HepG2 (cell line): ENCODE measurements around the gene NUDT17. TPM values are rescaled to one million over a fixed set of nuclear protein-coding genes. Genes with fewer than 3 reads are reported as not detected.
A peak's percentile ranks its signal among the peaks of the same experiment; 100 is the strongest.

ENCODE experiments used
- ARNT2 ChIP-seq: sonication (generic); formaldehyde crosslinking; IDR thresholded peaks from 2 replicates; pipeline ENCODE4 v1.8.0; 2022; ENCODE audit warnings: mild to moderate bottlenecking, low read depth, missing genetic modification reagents, moderate library complexity
- MAZ ChIP-seq, 2 experiments: sonication (generic) in 1 of 2; formaldehyde crosslinking in 1 of 2; IDR thresholded peaks; 2 replicates each; pipeline versions ENCODE4 v1.5.0 to v1.6.1; 2012 to 2020; ENCODE audit warnings: low read depth in 2 of 2, mild to moderate bottlenecking in 2 of 2, borderline replicate concordance in 1 of 2, improper control_type of control experiment in 1 of 2, low read length in 1 of 2, missing genetic modification reagents in 1 of 2, moderate library complexity in 1 of 2
- RBFOX2 ChIP-seq: fragments of 200-400 bp; formaldehyde crosslinking; IDR thresholded peaks from 2 replicates; pipeline ENCODE4 v1.6.1; 2017; ENCODE audit warnings: low read depth, mild to moderate bottlenecking, low read length
- RXRA ChIP-seq: sonication (generic); formaldehyde crosslinking; IDR thresholded peaks from 2 replicates; pipeline ENCODE4 v1.5.1; 2020; ENCODE audit warnings: missing genetic modification reagents
- ZFP36L1 ChIP-seq: sonication (generic); formaldehyde crosslinking; IDR thresholded peaks from 2 replicates; pipeline ENCODE4 v1.8.0; 2022; ENCODE audit warnings: mild to moderate bottlenecking, missing genetic modification reagents, moderate library complexity
- ZNF318 ChIP-seq: sonication (generic); formaldehyde crosslinking; IDR thresholded peaks from 2 replicates; pipeline ENCODE4 v1.4.0; 2020; ENCODE audit warnings: mild to moderate bottlenecking, missing genetic modification reagents
- ZNF326 ChIP-seq: sonication (generic); formaldehyde crosslinking; IDR thresholded peaks from 2 replicates; pipeline ENCODE4 v1.4.0; 2020; ENCODE audit warnings: missing genetic modification reagents, borderline replicate concordance
- ZNF549 ChIP-seq: sonication (generic); formaldehyde crosslinking; IDR thresholded peaks from 2 replicates; pipeline ENCODE4 v1.5.0; 2020; ENCODE audit warnings: missing genetic modification reagents
- ZNF552 ChIP-seq: sonication (generic); formaldehyde crosslinking; IDR thresholded peaks from 2 replicates; pipeline ENCODE4 v1.9.0; 2022; ENCODE audit warnings: missing genetic modification reagents, mild to moderate bottlenecking, borderline replicate concordance
- ZNF605 ChIP-seq: sonication (generic); formaldehyde crosslinking; IDR thresholded peaks from 2 replicates; pipeline ENCODE4 v1.8.0; 2022; ENCODE audit warnings: mild to moderate bottlenecking, missing genetic modification reagents
- ZNF710 ChIP-seq: sonication (generic); formaldehyde crosslinking; IDR thresholded peaks from 2 replicates; pipeline ENCODE4 v1.5.0; 2020; ENCODE audit warnings: mild to moderate bottlenecking, missing genetic modification reagents, borderline replicate concordance
- polyA plus RNA-seq, 8 experiments: library from polyadenylated mRNA; depleted of rRNA in 3 of 8; stranded (reverse) in 7 of 8; unstranded in 1 of 8; fragments of >200 nt; fragmentation: Illumina TruSeq in 4 of 8; extraction: Trizol in 4 of 8; gene quantifications; 2 replicates each; pipeline versions ENCODE4 v1.2.1 to v1.2.3, GENCODE V29; 2011 to 2016; ENCODE audit warnings: low read depth in 4 of 8, missing spikeins in 1 of 8, mixed read lengths in 1 of 8; ENCODE audit not compliant: insufficient read depth in 1 of 8
- total RNA-seq, 5 experiments: library from RNA; depleted of rRNA; stranded (reverse); fragments of >200 nt; fragmentation: Illumina TruSeq; extraction: Trizol; gene quantifications; 2 replicates each; pipeline ENCODE4 v1.2.3, GENCODE V29; 2016; ENCODE audit warnings: low read depth in 1 of 5
- TF ChIP-seq, protein P1 (sequence below): sonication (generic); formaldehyde crosslinking; conservative IDR thresholded peaks from 2 replicates; pipeline ENCODE4 v1.4.0; 2020; ENCODE audit warnings: missing genetic modification reagents
- TF ChIP-seq, protein P2 (sequence below): sonication (generic); formaldehyde crosslinking; IDR thresholded peaks from 2 replicates; pipeline ENCODE4 v1.5.1; 2020; ENCODE audit warnings: missing genetic modification reagents, mild to moderate bottlenecking, borderline replicate concordance

Gene NUDT17
- total and polyA plus RNA-seq, 2 of the 13 experiments (the other 11 are each of a cell fraction or from before 2014, with no cell fraction given), result 2.6 to 5.8 TPM

DNA sequence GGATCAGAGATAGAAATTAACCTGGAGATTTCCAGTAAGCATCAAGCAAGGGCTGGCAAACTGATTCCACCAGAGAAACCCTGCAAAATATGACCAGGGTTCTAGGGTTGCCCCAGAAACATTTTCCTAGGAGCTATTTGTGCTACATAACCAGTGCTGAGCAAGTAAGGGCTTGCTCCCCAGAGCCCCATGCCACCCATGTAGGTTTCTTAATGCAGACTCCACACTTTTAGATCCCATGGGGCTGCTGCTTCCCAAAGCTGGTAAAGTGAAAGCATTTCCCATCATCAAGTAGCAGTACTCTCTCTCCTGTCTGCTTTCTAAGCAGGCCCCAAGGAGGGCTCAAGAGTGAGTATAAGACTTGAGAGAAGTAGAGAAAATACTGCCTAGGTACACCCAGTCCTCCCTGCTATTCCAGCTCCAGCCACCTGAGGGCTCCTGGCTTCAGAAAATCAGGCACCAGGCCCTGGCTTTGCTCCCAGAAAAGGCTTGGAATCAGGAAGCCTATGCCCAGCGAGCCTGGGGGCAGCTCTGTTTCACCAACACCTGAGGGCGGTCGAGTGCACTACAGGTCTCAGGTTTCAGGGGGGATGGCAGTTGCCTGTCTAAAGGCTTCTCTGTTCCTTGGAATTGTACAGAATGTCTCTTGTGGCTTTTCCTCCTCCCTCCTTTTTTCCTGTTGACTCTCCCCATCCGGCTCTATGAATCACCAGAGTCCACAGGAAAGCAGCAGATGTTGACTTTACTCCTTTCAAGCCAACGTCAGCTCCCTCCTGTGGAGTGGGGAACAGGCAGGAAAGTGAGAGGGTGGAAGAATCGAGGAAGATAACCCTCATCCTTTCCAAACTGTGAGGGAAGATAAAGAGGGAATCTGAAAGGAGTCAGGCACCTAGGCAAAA lies 46.4 kb downstream of the NUDT17 start (continued):
- no peak for TF ChIP-seq ZNF326 (CRISPR knock-in tag)
- TF ChIP-seq ZFP36L1 (CRISPR knock-in tag), result peak; percentile 65; the same call in 1 of the 2 replicates
- TF ChIP-seq ZNF318 (CRISPR knock-in tag), result no peak
- TF ChIP-seq RBFOX2, result no peak
- TF ChIP-seq ZNF549 (CRISPR knock-in tag), result no peak
- 0 out of 2 replicates have a peak, but pooled peaks have one; percentile 61 for TF ChIP-seq RXRA (CRISPR knock-in tag)
- no peak for TF ChIP-seq ARNT2 (CRISPR knock-in tag)
- no peak for TF ChIP-seq ZNF552 (CRISPR knock-in tag)
- TF ChIP-seq ZNF605 (CRISPR knock-in tag), result no peak
- TF ChIP-seq ZNF710 (CRISPR knock-in tag), result peak; percentile 98
- TF ChIP-seq, protein P1, sequence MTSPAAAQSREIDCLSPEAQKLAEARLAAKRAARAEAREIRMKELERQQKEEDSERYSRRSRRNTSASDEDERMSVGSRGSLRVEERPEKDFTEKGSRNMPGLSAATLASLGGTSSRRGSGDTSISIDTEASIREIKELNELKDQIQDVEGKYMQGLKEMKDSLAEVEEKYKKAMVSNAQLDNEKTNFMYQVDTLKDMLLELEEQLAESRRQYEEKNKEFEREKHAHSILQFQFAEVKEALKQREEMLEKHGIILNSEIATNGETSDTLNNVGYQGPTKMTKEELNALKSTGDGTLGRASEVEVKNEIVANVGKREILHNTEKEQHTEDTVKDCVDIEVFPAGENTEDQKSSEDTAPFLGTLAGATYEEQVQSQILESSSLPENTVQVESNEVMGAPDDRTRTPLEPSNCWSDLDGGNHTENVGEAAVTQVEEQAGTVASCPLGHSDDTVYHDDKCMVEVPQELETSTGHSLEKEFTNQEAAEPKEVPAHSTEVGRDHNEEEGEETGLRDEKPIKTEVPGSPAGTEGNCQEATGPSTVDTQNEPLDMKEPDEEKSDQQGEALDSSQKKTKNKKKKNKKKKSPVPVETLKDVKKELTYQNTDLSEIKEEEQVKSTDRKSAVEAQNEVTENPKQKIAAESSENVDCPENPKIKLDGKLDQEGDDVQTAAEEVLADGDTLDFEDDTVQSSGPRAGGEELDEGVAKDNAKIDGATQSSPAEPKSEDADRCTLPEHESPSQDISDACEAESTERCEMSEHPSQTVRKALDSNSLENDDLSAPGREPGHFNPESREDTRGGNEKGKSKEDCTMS (CRISPR knock-in tag), result no peak
- no peak for TF ChIP-seq MAZ (IDR thresholded peaks at IDR 0.05; ENCODE audit: borderline replicate concordance, low read depth, low read length)
- TF ChIP-seq MAZ (CRISPR knock-in tag; IDR thresholded peaks at IDR 0.05; ENCODE audit: low read depth), result 0 out of 2 replicates have a peak, but pooled peaks have one; percentile 42
- TF ChIP-seq, protein P2, sequence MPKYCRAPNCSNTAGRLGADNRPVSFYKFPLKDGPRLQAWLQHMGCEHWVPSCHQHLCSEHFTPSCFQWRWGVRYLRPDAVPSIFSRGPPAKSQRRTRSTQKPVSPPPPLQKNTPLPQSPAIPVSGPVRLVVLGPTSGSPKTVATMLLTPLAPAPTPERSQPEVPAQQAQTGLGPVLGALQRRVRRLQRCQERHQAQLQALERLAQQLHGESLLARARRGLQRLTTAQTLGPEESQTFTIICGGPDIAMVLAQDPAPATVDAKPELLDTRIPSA (CRISPR knock-in tag), result no peak
